Activated gamma-delta T cell (primary cell): ENCODE results near the gene AHCYL2.
"Not testable (repeated sequence)": the region's sequence is repeated elsewhere in the genome, so short reads cannot be mapped to it uniquely, and the experiment has no call there.

Source experiments
- DNase-seq: peaks from one replicate; lab custom pipeline; 2025; lab: John Stamatoyannopoulos, UW

Gene AHCYL2

DNA sequence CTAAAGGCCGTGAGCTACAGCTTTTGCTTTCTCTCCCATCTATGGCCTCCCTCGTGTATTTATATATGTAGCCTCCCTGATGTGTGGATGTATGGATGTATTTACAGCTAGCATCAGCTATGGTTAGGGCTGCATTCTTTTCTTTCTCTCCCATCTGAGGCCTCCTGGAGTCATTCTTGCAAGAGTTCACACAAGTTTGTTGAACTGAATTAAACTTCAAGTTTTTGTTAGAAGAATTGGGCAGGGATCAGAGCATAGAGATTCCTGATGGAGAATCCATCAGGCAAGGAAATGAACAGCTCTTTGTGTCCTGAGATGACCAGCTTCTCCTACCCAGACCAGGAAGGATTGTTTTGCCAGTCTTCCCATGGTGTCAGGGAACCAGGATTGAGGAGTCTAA is 60.3 kb downstream of the AHCYL2 start:
- no peak for DNase-seq

DNA sequence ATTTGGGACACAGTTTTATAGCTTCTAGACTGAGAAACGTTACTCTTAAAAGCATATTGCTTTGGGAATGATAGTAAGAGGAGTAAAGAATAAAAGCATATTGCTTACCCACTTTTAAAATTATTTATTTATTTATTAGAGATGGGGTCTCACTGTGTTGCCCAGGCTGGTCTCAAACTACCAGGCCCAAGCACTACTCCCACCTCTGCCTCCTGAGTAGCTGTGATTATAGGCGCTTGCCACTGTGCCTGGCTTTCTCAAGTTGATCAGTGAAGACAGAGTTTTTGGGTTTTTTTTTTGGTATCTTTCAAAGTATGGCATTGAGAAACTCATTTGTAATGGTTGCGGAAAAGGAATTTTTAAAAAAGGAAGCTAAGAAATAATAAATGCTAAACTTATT is 68.0 kb downstream of the AHCYL2 start:
- DNase-seq = no peak

DNA sequence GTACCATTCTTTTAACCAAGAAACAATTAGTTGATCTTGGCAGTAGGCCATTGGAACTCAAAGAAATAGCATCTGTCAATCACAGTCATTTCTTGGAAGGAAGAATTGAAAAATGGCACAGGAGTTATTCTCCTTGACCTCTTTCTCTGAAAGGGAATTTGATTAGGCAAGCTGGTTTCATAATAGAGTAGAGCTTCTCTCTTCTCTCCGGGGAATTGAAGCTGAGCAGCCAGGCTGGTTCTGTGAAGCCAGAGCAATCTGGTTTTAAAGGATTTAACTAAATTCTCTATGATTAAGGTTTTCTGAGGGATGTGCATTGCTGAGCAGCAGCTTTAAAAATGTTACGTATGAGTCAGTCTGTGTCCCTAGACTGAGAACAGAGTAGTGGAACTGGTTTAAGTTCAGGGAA is 70.2 kb downstream of the AHCYL2 start:
- no peak for DNase-seq

DNA sequence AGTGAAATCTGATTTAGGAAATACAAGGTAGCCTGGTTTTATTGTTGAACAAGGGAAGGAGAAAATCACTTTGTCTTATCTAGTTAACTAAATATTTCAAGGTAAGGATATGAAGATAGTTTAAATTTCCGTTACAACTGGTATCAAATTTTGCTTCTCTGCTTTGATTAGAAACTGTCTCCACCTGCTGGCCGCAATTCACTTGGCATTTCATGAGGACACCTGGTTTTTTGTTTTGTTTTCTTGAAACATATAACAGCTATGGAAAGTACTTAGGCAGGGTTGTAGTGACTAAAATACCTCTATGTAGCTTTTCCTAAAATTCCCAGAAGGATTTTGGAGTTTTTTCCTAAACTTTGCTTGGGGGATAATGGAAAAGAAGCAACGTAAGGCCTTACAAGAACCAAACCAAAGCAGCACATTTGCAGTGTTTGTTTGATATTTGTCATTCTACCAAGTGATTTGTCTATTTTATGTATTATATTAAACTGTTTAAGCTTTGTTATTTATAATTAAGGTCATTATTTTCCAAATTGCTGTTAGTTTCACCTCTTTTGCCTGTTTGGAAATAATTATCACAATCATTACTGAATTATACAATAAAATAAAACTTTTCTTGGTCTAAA is 73.6 kb downstream of the AHCYL2 start:
- no peak for DNase-seq

DNA sequence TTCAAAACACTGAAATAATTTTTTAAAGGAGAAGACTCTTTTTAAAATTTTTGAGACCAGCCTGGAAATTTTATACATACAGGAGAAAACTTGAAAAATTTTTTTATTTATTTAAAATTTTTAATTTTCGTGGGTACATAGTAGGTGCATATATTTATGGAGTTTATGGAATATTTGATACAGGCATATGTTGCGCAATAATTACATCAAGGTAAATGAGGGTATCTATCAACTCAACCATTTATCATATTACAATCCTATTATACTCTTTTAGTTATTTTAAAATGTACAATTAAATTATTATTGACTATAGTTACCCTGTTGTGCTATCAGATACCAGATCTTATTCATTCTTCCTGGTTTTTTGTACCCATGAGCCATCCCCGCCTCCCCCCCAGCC is 75.1 kb downstream of the AHCYL2 start:
- no peak for DNase-seq

DNA sequence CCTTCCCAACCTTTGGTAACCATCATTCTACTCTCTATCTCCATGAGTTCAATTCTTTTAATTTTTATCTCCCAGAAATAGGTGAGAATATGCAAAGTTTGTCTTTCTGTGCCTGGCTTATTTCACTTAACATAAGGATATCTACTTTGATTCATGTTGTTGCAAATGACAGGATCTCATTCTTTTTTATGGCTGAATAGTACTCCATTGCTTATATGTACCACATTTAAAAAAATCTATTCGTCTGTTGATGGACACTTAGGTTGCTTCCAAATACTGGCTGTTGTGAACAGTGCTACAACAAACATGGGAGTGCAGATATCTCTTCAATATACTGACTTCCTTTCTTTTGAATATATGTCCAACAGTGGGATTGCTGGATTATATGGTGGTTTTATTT is 75.5 kb downstream of the AHCYL2 start:
- DNase-seq = not testable (repeated sequence)

DNA sequence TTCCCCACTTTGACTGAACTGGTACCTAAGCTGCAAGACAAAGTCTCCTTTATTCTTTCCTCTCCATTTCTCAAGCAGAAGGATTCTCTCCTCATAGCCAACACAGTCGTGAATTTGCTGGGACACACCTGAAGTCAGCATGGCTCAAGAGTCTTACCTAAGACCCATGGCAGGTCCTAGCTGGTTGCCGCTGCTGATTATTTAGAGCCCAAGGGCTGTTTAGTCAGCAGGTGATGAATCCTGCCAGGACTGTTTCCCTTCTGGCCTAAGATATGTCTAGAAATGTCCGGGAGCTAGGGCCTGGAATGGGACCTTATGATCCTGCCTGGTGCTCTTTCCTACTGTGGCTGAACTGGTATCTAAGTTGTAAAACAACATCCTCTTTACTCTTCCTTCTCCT is 82.8 kb downstream of the AHCYL2 start:
- no peak for DNase-seq

DNA sequence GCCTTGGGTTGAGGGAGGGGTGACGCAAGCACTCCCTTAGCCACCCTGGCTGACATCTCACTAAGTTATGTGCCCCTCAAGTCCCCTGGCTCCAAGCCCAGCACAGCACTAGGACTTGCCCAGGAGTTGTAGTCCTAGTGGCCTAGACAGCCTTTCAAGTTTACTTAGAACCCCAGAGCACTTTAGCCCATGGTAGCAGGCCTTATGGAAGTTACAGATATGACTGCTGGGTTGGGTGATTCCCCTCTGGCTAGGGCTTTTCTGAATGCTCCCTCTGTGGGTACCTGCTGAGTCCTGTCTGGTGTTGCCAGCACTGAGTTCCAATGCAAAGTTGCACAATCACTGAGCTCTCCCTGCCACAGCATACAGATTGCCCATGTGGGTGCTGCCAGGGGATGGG is 83.2 kb downstream of the AHCYL2 start:
- no peak for DNase-seq

DNA sequence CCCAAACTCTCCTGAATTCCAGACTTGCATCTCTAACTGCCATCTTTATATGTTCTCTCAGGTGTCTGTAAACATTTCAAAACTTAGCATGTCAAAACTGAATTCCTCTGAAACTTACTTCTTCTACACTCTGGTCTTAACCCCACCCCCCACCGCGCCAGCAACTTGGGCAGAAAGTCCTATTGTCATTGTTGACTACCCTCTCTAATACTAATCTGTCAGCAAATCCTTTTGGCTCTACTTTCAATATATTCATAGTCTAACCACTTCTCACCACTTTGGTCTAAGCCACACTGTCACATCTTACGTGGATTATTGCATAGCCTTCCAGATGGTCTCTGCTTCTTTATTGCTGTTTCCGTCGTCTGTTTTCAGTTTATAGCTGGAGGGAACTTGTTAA is 86.6 kb downstream of the AHCYL2 start:
- no peak for DNase-seq

DNA sequence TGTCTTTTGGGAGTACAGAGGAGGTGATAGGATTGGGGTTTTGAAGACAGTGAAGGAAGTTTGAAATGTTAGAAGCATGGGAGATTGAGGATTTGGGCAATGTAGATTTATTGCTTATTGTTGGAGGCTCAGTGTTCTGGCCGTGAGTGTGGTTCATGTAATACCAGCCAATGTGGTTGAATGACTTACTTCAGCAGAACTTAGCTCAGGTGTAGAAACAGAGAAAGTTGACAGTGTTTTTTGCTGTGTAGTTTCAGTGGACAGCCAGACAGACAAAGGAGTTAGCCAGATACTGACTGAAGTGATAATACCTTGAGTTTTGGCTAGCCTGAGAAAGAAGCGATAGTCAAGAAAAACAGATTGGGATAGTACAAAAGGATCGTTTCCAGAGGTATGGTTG is 88.5 kb downstream of the AHCYL2 start:
- DNase-seq = no peak

DNA sequence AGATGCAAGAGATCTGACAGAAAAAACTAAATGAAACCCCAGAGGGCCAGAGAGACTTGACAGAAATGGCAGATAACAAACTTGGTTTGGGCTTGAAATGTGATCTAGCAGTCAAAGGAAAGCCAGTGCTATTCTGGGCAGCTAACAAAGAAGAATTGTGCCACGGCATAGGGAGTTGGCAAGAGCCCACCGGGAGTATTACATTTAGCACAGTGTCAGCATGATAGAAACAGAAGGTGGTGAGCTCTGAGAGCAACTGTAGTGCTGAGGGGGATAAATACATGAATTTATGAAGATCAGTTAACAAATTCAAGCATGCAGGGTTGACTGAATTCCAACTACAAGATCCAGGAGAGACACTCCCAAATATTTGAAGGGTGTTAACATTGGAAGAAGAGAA is 91.1 kb downstream of the AHCYL2 start:
- no peak for DNase-seq

DNA sequence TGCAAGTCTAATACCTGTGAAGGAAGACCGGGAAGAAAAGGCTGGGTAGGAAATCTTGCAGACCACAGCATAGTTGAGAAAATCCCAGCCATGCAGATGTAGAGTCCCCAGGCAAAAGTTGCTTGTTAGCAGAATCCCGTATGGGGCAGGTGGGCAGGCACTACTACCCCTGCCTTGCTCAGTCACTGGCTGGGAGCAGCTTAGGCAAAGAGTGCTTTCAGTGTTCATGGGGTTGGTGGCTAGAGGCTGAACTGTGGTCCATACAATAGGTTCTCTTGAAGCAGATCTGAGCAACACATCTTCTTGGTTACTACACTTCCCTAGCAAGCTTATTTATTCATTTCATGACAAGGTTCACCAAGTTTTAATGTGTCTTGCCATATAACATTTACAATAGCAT is 92.6 kb downstream of the AHCYL2 start:
- no peak for DNase-seq

DNA sequence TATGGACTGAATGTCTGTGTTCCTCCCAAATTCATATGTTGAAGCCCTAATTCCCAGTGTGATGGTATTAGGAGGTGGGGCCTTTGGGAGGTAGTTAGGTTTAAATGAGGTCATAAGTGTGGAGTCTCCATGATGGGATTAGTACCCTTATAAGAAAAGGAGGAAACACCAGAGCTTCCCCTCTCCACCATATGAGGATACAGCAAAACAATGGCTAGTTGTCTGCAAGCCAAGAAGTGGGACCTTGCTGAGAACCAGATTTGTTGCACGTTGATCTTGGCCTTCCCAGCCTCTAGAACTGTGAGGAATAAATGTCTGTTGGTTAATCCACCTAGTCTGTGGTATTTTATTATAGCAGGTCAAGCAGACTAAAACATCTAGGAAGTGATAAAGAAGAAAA is 102.2 kb downstream of the AHCYL2 start:
- DNase-seq = no peak

DNA sequence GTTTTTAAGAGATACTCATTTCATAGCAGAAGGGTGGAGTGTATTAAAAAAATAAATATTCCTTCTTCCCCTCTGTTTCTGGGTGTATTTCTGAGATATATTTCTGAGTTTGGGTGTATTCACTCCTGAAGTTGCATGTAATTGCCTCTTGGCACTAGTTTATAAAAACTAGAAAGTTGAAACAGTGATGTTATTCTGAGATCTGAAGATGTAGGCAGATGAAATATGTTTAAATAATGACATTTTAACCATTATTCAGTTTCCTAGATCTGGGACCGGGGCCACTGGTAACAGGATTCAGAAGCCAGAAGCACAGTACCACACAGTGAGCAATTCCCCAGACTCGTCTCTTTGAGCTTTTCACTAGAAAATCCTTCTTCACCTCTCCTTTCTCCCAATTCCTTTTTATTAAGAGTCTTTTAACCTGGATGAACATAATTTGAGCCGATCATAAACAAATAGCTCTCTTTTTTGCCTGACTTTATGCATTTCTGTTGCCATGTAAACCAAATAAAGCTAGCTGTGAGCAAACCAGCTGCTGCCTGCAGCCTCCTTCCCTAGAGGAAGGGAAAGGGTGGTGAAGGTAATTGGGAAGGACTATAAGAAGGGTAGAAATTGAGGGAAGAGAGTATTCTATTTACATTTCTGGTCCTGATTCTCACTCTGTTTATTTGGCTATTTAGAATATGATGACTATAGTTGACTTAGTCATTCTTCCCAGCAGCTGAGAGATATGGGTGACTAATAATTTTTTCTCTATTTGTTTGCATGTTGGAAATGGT is 107.6 kb downstream of the AHCYL2 start:
- no peak for DNase-seq

DNA sequence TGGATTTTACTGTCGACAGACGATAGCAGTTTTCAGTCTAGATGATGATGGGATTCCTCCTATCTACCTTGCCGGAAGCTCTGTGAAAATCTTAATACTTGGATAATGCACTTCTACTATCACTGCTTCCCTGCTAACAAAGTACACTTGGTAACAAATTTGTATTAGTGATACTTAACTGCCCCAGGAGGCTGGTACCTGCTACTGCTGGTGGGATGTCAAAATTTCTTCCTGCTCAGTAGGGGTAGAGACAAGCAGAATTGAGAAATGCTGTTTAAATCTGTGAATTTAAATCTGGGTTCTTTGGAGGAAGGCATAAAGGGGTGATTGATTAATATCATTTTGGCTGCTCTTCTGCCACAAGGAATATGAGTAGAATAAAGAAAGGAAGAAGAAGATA is 109.6 kb downstream of the AHCYL2 start:
- no peak for DNase-seq

DNA sequence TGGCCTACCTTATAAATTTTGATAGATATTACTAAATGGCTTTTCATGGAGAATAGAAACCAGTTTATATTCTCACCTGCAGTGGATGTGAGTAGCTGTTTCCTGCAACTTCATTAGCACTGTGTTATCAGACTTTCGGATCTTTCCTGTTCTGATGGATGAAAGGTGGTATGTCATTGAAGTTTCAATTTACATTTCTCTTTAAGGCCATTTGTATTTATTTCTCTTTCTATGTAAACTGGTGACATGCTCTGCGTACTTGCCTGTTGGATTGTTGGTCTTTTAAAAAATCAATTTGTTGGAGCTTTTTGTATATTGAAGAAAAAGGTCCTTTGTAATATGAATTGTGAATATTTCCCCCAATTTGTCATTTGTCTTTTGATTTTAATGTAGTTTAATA is 113.6 kb downstream of the AHCYL2 start:
- no peak for DNase-seq

DNA sequence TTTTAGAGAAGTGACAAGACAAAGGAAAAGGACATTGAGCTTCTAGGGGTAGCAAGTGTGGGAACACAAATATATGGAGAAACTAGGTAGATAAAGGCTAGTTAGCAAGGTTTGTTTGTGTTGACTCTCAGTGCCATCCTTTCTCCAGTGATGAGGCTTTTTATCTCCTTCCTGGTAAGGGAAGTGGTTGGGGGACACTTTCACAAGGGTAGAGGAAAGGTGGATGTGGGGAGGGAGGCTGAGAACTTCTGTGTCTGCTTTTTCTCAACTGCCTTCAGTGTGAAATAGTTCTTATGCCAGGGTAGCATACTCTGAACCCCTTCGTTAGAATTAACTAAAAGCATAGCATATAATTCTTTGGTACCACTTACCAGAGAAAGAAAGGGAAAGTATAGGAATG is 116.4 kb downstream of the AHCYL2 start:
- no peak for DNase-seq

DNA sequence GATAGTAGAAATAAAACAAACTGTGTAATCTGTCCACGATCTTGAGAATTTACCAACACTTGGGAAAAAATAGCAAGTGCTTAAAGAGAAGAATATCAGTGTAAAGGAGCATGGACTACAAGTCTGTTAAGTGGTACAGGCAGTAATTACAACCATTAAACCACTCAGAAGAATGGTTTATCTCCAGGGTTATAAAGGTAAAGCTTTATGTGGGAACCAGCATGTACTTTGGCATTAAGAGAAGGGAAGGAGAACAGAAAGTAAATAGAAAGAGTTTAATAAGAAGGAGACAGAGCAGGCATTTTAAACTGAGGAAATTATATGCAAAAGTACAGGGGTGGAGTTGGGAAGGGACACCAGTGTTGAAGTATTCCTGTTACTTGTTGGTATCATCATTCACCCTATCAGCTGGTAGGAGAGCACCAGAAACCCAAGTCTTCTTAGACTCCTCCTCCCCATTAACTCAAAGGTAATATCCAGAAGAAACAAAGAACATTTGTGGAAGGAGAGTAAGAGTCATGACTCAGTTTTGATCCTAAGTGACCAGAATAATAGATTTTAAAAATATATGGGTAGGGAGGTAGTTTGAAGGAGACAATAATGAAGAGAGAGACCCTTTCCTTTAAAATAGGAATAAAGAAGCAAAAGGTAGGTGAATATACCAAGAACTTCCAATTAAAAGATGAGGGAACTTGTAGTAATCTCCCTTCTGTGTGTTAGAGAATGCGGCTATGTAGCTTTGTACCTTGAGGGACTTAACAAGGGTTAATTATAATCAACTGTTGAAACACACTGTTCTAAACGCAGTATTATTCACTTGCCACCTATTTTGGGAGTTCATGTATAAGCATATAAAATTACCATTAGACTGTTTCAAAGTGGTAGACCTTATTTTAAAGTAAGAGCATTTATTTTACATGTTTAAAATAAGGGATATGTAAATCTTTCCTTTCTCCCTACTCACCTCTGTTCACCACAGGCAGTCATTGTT is 117.3 kb downstream of the AHCYL2 start:
- DNase-seq = no peak

DNA sequence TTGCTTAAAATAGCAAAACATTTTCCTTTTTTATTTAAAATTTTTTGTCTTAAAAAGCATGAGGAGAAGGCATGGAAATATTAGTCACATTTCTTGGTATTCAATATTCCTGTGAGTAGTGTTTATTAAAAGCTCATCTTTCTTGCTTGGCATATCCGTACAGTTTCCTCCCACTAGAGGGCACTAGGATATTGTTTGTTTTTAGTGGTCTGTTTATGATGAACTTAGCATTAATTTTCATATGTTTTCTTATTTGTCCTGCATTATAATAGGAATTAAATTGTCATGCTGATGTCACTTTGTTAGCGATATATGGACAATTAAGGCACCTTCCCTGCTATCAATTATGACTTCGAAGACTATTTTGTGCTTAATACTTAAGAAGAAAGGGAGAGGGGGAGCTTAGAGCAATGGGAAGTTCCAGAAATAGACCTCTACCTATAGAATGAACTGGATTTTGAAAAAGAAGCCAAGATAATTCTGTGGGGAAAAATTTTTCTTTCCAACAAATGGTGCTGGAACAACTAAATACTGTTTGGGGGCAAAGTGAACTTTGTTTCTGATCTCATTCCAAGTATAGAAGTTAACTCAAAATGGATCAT is 118.4 kb downstream of the AHCYL2 start:
- no peak for DNase-seq

DNA sequence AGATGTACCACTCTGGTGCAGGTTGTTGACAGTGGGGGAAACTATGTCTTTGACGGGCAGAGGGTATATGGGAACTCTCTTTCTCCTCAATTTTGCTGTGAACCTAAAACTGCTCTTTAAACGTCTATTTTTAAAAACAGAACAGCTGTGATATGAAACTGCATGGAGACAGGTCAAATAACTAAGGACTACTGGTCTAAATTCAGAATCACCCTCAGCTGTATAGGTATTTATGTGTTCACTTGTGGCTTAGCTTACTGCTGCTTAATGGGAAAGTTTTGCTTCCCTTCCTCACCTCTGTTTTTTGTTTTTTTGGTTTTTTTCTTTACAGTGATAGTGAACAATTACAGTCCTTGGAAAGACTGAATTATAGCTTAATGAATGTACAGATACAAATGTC is 122.5 kb downstream of the AHCYL2 start:
- DNase-seq = no peak

DNA sequence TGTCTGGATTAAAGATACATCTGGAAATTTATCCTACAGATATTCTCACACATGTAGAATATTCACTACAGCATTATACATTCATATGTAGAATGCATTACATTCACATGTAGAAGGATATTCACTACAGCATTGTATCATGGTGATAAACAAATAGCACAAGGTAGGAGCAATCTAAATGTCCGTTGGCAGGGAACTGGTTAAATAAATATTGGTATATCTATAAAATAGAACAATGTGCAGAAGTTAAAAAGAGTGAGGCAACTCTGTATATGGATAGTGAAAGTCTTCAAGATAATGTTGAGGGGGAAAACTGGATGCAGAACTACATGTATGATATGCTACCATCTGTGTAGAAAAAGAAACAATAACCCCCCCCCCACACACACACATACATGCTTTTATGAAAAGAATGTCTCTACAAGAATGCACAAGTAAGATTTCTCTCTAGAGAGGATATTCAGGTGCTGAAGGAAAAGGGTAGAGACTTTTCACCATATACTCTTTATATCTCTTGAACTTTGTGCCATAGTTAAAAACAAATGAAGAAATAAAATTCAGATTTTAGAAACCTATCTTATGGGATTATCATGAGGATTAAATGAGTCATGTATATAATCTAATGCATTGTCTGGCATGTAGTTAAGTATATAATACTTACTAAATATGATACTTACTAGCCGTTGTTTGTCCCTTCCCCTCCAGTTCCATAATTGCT is 123.4 kb downstream of the AHCYL2 start:
- DNase-seq = no peak

DNA sequence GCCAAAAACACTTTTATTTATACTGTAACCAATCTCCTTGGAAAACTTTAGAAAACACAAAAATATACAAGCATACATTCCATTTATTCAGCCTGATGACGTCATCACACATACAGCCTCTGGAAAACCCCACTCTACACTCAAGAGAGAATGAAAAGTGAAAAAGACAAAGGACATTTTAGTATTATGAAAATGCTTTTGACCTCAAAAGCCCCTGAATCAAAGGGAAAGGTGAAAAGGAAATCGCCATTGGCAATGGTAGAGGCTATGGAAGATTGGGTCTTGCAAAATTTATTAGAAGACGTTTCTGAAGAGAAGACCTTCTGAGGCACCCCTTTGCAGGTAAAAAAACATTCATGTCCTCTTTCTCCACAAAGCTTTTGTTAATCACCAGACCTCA is 126.5 kb downstream of the AHCYL2 start:
- no peak for DNase-seq
